ENCODE results near the gene ACTN4.

GRCh38 chr19:38614289-38614688, 33.2 kb upstream of the ACTN4 start:
- TF ChIP-seq, protein P1, sequence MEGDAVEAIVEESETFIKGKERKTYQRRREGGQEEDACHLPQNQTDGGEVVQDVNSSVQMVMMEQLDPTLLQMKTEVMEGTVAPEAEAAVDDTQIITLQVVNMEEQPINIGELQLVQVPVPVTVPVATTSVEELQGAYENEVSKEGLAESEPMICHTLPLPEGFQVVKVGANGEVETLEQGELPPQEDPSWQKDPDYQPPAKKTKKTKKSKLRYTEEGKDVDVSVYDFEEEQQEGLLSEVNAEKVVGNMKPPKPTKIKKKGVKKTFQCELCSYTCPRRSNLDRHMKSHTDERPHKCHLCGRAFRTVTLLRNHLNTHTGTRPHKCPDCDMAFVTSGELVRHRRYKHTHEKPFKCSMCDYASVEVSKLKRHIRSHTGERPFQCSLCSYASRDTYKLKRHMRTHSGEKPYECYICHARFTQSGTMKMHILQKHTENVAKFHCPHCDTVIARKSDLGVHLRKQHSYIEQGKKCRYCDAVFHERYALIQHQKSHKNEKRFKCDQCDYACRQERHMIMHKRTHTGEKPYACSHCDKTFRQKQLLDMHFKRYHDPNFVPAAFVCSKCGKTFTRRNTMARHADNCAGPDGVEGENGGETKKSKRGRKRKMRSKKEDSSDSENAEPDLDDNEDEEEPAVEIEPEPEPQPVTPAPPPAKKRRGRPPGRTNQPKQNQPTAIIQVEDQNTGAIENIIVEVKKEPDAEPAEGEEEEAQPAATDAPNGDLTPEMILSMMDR (IDR thresholded peaks at IDR 0.05) = no peak
- TF ChIP-seq POLR2A (IDR thresholded peaks at IDR 0.05) = no peak
